ENCODE data around the gene MUC12.

- no peak for TF ChIP-seq EHMT2 (IDR thresholded peaks at IDR 0.05; ENCODE audit: borderline replicate concordance, low read depth, low read length)
- peak; percentile 20; the same call in 1 of the 2 replicates for TF ChIP-seq ZBTB7A (CRISPR knock-in tag; IDR thresholded peaks at IDR 0.05)
- no peak for TF ChIP-seq CTCF (CRISPR knock-in tag; IDR thresholded peaks at IDR 0.05)
These were observed 47.9 kb downstream of the MUC12 start for GRCh38 chr7:101017064-101017777.

All from HepG2 (cell line).